B cell (primary cell): ENCODE data around the gene FCN1.

Experiments
- EZH2 ChIP-seq: IDR thresholded peaks from 2 replicates; pipeline ENCODE4 v1.6.1; 2012; ENCODE audit warnings: borderline replicate concordance, low read depth, mild to moderate bottlenecking, moderate library complexity, low read length; ENCODE audit not compliant: insufficient read depth, poor library complexity, severe bottlenecking
- TF ChIP-seq, protein P1 (sequence below): fragments of 200-600 bp; IDR thresholded peaks from one replicate; pipeline ENCODE4 v1.8.0; 2022; ENCODE audit warnings: antibody characterized with exemption, mild to moderate bottlenecking

DNA sequence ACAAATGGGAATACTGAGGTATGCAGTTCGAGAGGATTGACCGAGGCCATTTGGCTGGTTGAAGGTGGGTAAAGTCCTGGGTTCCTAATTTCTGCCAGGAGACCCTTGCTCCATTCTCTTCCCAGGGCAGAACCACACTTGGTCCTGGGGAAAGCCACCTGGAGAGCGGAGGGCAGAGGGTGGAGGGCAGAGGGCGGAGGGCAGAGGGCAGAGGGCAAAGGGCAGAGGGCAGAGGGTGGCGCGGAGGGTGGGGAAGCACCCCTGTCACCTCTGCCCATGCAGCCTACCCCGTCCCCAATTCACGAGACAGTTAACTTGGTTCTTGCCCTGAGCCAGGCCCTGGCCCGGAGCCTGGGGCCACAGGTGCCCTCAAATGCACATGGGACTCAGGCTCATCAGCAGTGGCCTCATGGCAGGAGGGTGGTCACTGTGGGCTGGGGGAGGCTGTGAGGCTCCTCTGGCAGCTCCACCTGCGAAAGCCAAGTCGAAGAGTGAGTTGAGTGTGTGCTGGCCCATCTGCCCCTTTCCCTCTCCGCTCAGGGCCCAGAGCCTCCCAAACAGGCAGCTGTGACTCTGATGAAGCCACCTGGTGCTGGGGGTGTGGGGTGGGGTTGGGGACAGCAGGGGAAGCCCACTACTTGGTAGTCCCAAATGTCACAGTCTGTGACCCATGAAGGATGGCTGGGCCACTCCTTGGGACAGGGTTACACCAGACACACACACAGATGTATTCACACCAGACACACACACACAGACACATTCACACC lies 28.0 kb upstream of the FCN1 start:
- TF ChIP-seq, protein P1, sequence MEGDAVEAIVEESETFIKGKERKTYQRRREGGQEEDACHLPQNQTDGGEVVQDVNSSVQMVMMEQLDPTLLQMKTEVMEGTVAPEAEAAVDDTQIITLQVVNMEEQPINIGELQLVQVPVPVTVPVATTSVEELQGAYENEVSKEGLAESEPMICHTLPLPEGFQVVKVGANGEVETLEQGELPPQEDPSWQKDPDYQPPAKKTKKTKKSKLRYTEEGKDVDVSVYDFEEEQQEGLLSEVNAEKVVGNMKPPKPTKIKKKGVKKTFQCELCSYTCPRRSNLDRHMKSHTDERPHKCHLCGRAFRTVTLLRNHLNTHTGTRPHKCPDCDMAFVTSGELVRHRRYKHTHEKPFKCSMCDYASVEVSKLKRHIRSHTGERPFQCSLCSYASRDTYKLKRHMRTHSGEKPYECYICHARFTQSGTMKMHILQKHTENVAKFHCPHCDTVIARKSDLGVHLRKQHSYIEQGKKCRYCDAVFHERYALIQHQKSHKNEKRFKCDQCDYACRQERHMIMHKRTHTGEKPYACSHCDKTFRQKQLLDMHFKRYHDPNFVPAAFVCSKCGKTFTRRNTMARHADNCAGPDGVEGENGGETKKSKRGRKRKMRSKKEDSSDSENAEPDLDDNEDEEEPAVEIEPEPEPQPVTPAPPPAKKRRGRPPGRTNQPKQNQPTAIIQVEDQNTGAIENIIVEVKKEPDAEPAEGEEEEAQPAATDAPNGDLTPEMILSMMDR: no peak
- TF ChIP-seq EZH2: no peak
